Tongue (tissue), 2 donors: ENCODE measurements around the gene PRICKLE3. TPM values are rescaled to one million over a fixed set of nuclear protein-coding genes. Genes with fewer than 3 reads are reported as not detected.

Source experiments
- DNase-seq: peaks from one replicate; pipeline ENCODE4 v3.0.0-alpha.2; 2015
- total RNA-seq: library from RNA; depleted of rRNA; stranded (reverse); fragments of >200 nt; gene quantifications from one replicate; pipeline ENCODE4 v1.2.3, GENCODE V29; 2014

PRICKLE3 gene, protein sequence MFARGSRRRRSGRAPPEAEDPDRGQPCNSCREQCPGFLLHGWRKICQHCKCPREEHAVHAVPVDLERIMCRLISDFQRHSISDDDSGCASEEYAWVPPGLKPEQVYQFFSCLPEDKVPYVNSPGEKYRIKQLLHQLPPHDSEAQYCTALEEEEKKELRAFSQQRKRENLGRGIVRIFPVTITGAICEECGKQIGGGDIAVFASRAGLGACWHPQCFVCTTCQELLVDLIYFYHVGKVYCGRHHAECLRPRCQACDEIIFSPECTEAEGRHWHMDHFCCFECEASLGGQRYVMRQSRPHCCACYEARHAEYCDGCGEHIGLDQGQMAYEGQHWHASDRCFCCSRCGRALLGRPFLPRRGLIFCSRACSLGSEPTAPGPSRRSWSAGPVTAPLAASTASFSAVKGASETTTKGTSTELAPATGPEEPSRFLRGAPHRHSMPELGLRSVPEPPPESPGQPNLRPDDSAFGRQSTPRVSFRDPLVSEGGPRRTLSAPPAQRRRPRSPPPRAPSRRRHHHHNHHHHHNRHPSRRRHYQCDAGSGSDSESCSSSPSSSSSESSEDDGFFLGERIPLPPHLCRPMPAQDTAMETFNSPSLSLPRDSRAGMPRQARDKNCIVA
- 7.7 TPM for total RNA-seq

DNA sequence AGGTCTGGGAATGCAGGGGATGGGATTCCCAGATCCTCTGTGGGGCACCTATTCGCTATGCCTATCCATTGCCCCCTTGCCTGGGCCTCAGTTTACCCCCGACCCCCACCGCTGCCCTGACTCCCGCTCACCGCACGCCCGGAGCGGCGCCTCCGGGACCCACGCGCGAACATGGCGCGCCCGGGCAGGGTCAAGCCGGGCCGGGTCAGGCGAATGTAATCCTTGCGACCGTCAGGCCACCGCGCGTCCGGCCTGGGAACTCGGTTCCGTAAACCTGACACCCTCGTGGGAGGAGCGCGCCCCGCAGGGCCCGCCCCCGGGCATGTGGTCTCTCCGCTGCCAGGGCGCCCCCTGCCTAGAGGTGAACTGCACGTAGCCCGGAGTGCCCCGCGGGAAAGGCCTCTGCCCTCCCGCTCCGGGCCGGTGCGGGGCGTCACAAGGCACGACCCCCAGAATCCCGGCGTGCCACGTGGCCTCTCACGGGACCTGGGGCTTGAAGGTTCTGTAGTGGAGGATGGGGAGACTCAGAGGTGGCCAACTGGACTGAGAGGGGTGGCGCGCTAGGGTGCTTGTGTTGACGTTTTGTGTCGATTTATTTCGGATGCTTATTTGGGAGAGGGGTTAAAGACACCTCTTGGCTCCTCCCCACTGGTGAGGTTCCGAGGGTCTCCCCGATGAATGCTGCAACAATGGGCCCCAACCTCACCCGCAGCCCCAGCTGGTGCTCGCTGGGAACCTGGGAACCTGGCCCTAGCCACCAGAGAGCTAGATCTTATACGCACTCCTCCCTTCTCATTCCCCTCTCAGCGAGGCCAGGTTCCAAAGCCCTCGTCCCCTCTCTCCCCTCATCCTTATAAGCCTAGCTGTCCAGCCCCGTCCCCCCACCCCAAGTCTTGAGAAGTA lies at the start of gene PRICKLE3:
TSS of gene PRICKLE3 (minus strand) at position 249 of the 903 bp plus-strand sequence. CDS start at position 173, 76 bp downstream.
- peak; percentile 67 for DNase-seq

DNA sequence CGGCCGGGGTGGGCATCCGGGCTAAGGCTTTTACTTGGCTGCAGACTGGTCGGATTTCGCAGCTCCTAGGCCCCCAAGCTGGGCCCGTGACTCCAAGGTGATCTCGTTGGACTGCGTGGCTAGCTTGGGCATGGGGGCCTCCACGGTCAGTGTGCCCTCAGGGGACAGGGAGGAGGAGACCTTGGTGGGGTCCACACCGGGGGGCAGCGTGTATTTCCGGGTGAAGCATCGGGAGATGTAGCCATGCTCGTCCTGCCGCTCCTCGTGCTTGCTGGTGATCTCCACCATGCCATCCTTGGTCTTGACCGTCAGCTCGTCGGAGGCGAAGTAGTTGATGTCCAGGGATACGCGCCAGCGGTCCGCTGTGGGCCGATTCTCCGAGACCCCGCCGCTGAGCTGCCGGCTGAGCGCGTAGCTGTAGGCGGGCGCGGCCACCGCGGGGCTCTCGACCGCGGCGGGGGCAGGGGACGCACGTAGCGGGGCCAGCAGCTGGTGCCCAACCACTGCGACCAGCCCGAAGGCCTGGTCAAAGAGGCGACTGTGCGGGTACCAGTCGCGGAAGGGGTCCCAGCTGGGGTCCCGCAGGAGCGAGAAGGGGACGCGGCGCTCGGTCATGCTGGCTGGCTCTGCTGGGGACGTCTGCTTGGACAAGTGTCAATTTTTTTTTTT lies 47.8 kb upstream of the PRICKLE3 start:
- DNase-seq, result no peak

DNA sequence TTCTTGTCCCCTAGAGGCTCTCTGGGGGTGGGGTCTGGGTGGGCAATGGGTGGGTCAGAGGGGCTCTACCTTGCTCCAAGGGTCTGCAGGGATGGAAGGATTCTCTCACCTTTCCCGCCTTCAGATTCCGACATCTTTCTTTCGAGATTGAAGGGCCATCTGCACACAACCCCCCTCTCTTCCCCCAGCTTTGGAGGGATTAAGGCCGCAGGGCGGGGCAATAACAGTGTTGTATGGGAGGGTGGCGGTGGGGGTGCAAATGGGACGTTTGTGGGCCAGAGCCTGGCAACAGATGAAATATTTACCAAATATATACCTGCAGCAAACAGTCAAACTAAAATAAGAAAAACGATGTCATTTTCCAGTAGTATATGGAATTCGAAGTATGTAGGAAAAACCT lies 47.0 kb upstream of the PRICKLE3 start, which contains the start of gene CACNA1F:
TSS of gene CACNA1F (minus strand) at position 165 of the 400 bp plus-strand sequence. CDS start at position 134, 31 bp downstream.
- no peak for DNase-seq

DNA sequence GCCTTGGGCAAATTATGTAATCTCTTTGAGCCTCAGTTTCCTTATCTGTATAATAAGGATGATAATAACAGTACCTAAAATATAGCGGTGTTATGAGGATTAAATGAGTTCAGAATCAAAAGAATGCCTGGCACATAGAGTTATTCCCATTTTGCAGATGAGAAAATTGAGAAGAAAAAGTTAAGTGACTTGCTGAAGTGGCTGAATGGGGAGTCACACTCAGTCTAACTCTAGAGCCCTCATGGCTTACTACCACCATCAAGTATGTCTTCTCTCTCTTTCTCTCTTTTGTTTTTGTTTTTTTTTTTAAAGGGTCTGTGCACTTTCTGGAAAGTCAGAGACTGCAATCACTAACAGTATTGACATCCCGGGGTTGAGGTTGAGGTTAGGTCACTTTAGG lies 46.4 kb upstream of the PRICKLE3 start:
- DNase-seq, result no peak

DNA sequence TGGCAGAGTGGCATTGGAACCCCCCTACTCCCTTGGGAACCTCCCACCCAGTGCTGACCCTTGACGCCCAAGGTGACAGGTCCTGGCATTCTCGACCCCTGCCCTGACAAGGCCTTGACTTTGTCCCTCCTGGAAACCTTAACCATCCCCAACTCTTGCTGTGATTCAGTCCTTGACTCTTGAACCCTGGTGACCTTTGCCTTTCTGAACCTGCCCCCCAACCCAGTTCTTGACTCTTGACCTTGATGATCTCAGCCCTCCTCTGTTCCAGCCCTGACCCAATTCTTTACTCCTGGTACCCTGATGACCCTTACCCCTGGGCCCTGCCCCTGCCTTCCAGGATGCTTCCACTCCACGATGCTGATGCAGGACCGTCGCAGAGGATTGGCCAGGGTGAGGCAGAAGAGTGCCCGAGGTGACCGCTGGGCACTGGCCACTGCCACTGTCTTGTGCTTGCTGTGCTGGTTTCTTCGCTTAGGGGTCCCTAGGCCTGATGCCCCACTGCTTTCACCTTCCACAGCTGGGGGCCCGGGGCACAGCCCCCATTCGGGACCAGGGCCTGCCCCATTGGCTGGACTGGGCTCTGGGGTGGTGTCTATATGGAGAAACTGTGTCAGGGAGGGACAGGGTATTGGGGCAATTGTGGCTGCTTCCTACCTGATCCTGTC lies 45.3 kb upstream of the PRICKLE3 start:
- DNase-seq, result no peak

DNA sequence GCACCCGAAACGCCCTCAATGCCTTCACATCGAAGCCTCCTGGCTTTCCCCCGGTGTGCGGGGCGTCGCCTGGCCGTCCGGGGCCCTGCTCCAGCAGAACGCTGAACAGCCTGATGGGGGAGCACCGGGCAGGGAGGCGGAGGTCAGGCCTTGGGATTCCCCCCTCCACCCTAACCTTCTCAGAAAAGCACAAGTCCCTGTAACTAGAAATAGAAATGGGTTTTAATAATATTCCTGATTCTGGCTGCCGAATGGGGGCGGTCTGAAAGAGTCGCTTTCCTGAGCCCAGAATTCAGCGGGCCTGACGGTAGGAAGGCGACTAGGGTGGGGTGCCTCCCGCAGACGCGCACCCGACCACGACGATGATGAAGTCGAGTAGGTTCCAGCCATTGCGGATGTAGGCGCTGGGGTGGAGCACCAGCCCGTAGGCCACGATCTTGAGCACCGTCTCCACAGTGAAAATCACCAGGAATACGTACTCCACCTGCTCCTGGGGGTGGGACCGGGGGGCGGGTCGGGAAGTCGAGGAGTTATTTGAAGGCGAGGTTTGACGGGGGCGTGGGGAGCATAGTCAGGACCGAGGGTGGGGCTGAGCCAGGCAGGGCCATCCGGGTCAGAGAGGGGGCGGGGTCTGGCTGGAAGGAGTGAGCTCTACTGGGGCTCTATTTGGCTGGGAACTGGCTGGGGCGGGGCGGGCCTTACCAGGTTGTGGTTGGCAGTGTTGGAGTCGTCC lies 44.5 kb upstream of the PRICKLE3 start:
- DNase-seq, result peak; percentile 10

DNA sequence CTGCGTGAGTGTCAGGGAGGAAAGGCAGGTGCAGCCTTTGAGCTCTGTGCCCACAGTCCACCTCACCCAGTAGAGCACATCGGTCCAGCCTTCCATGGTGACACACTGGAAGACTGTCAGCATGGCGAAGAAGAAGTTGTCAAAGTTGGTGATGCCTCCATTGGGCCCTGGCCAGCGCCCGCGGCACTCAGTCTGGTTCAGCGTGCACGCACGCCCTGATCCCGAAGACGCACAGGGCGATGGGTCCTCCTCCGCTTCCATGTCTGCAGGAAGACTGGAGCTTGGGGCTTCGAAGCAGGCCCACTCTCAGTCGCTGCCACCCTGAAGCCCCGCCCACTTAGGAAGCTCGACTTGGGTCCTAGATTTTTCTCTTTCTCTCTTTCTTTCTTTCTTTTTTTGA lies 42.0 kb upstream of the PRICKLE3 start:
- DNase-seq, result no peak

DNA sequence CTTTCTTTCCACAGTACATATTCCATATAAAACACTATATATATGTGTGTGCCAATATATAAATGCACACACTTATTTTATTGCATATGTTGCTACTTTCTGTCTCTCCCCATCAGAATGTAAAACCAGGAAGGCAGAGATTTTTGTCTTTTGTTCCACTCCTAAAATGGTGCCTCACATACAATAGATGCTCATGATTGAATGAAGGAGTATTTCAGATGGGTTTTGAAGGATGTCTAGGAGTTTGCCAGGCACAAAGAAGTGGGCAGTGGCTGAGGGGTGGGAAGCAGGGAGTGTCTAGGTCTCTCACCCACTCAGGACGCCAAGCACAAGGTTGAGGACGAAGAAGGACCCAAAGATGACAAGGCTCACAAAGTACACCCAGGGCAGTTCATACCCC lies 41.6 kb upstream of the PRICKLE3 start:
- no peak for DNase-seq

DNA sequence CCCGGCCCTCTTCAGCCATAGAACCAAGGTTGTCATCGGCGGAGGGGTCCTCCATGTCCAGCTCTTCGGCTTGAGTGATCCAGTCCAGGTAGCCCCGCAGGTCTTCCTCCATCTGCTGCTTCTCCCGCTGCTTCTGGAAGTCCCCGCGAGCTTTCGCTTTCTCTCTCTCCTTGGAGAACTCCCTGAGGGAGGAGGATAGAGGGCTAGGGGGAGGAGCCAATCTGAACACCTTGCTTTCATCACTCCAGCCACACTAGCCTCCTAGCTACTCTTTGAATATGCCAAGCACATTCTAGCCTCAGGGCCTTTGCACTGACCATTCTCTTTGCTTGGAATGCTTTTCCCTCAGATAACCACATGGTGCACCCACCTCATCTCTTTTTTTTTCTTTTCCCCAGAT lies 40.8 kb upstream of the PRICKLE3 start:
- DNase-seq, result no peak

DNA sequence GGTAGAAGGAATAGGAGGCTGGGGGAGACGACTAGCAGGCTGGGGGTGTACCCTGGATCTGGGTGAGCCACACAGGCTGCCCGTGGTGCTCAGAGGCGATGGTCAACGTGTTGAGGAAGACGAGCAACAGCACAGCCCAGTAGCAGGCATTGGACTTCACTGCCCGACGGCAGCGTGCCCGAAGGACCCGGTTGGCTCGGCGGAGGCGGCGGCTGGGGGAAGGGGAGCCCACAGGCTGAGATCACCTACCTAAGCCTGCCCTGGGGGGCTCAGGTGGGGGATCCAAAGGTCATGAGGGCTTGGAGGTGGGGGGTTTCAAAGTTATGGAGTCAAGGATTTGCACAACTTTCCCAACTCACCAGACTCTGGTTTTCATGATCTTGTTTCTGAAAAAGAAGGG lies 39.7 kb upstream of the PRICKLE3 start:
- no peak for DNase-seq

DNA sequence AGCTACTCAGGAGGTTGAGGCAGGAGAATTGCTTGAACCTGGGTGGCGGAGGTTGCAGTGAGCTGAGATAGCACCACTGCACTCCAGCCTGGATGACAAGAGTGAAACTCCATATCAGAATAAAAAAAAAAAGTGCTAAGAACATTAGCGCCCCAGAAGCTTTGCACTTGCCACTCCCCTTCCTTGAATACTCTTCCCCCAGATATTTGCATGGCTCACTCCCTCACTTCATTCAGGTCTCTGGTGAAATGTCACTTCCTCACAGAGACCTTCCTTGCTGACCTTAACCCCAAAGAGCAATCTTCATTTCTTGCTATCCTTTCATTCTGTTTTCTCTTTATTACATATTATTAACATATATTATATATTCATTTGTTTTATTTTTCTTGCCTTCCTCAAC lies 35.7 kb upstream of the PRICKLE3 start:
- no peak for DNase-seq

DNA sequence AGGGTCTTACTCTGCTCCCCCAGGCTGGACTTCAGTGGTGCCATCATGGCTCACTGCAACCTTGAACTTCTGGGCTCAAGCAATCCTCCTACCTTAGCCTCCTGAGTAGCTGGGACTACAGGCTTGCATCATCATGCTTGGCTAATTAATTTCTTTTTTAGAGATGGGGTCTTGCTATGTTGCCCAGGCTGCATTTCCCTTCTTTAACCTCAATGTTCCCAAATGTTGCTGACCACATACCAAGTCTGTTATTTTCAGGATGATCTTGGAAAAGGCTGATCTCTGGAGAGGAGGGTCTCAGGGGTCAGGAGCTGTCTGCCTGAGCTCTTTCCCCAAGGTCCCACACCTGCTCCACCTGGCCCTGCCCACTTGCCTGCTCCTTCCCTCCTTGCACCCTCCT lies 33.9 kb upstream of the PRICKLE3 start:
- no peak for DNase-seq

DNA sequence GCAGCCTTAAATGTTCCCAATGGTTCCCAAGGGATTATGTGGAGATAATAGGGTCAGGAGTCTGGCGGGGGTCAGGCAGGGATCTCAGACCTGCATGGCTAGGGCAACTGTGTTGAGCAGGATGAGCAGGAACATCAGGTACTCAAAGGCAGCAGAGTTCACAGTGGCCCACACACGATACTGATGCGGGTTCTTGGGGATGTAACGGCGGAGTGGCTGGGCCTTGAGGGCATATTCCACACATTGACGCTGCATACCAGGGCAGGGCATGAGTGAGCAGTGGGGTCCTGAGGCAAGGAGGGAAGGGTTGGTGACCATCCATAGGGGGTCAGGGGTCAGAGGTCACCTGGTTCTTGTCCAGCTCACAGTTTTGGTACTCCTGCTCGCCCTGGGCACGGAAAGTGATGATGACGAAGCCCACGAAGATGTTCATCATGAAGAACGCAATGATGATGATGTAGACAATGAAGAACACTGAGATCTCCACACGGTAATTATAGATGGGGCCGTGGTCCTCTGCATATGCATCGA lies 28.9 kb upstream of the PRICKLE3 start:
- DNase-seq, result no peak

DNA sequence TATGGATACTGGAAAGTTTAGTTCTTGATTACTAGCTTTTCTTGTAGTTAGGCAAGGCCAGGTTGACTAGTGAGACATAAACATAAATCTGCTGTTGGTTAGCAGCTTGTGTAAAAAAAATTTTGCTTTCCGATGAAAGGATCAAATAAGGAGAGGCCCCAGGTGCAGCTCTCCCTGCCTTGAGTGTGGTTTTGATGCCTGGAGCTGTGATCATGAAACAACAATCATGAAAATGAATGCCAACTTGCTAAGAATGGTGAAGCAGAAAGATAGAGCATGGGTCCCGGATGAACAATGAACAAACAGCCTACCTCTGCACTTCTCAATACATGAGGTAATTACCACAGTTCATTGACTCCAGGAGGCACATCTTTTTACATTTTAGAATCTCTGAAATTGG lies 28.2 kb upstream of the PRICKLE3 start:
- no peak for DNase-seq

DNA sequence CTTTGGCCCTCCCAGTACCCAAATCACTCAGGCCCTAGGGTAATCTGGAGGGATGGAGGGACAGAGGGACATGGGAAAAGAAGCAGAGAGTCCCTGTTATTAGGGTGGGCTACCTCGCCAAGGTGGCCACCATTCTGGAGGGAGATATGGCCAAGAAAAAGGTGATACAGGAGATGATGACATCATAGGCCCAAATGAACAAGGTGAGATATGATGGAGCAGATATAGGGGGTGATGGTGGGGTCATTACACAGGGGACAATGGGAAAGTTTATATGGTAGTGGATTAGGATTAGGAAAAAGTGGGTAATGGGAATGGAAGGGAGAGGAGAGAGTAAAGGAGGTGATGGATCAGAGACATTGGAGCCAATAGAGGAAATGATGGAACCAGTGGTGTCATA lies 26.7 kb upstream of the PRICKLE3 start:
- no peak for DNase-seq

DNA sequence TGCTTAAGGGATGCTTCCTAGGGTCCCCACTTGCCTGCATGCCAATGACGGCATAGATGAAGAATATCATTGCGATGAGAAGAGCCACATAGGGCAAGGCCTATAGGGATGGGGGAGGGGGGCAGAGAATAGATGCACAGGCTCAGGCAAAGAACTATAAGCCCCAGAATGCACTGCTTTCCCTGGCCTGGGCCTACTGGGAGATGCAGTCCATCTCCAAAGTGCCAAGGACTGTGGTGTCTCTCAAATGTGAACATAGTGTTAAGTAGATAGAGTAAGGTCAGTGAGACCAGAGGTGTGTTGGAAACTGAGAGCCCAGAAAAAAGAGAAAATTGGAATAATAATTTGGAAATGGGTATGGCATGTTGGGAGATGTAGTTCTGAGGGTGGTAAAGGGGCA lies 26.0 kb upstream of the PRICKLE3 start:
- DNase-seq, result no peak

DNA sequence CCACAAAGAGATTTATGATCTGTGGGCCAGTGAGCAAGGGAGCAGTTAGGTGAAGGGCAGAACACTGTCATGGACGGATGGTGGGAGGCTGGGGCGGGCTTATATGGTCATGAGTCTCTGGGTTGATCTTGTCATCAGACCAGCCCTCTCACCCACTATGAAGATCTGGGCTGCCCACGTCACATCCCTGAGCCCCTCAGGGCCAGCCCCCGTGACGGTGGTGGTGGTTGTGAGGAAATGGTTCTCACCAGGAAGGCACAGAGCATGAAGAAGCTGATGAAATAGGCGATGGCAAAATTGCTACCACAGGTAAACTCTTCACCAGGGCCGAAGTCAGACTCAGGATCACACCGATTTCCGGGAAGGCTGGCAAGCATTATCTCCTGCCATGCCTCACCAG lies 24.9 kb upstream of the PRICKLE3 start:
- no peak for DNase-seq

DNA sequence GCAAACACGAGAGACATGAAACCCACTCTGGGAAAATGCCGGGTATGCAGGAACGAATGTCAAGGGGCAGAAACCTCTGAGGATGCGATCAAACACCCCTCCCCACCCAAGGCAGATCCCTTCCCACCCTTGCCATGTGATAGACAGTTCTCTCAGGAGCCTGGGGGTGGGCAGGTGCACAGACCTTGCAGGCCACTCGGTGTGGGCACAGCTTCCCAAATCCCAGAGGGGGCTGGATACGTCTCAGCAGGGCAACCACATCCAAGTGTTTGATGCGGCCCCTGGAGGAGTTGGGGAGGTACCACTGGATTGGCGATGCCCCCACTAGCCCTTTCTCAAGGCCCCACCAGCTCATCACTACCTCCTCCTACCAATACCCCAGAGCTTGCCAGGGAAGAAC lies 24.2 kb upstream of the PRICKLE3 start:
- no peak for DNase-seq

DNA sequence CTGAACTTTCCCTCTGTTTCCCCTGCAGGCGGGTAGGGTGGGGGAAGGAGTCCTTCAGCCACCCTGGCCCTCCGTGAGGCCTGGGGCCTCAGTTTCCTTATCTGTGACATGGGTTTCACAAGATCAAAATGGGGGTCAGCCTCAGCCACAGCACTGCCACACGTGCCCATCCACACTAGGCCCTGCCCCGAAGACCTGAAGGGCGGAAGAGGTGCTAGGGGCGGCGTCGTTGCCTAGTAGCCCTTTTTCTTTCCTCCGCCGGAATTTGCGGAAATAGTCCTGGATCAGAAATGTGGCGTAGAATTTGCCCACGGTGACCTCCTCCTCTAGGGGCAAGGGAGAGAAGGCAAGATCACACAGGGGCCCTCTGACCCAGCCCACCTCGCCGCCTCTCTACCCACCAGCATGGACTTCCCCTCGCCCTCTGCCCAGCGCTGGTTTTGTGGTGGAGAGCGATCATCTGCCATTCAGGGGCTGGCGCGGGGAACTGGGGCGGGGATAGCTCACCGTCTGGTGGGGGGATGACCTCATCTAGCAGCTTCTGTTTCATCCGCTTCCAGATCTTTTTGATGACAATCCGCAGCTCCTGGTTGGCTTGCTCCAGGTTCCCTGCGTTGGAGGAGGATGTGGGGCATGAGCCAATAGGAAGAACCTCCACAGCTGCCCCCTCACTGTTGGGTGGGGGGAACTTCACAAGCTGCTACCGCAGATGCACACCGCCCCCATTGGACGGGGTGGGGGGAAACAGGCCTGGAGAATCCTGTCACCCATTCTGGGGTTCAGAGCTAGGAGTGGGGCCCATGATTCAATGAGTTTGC lies 23.5 kb upstream of the PRICKLE3 start:
- no peak for DNase-seq

DNA sequence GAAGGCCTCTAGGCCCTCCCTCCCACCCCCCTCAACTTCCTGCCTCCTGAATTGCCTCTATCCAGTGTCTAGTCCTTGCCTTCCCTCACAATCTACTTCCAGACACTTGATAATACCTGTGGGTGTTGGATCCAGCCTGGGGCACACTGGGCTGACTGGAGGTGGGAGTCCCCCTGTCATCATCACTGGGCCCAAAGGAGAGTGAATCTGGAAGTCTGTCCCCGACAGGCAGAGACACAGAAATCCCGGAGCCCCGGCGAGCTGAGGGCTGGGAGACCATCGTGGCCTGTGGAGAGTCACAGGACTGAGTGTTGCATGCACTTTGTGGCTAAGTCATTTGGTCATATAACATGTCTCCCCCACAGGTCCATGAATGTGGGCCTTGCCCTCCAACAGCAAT lies 22.2 kb upstream of the PRICKLE3 start:
- DNase-seq, result no peak
